ENCODE data around the gene RABGAP1L.
"Not testable (repeated sequence)": the region's sequence is repeated elsewhere in the genome, so short reads cannot be mapped to it uniquely, and the experiment has no call there.

The RABGAP1L gene

DNA sequence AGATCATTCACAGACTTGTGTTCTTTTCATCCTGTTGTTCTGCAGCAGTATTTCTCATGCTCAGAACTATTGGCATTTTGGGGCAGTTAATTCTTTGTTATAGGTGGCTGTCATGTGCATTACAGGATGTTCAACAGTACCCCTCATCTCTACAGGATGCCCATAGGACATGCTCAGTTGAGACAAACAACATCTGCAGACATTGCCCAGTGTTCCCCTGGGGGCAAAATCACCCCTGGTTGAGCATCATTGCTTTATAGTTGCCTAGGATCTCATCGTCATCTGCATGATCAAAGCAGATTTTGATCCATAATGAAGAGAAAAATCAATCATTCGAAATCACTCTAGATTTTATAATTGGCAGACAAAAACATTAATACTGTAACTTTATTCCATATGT, 617.9 kb downstream of the RABGAP1L start:
- no peak for DNase-seq

DNA sequence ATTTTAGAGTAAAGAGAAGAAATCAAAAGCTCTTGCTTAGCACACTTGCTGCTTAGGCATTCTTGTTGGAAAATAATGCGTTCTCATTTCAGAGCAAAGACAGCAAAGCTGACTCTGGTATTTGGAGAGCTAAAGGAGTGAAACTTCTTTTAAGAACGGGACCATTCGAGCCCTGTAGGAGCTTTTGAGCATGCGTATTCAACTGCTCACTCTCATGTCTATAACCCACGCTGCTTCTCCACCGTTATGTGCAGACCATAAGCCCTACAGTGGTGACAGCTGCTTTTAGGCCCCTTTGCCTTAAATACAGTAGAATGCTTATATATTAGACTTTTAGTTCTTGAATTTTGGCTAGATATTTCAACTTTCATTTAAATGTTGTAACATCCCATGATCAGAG, 626.2 kb downstream of the RABGAP1L start:
- no peak for DNase-seq

- DNase-seq: no peak
These were observed 627.0 kb downstream of the RABGAP1L start for GRCh38 chr1:174786358-174786757.

DNA sequence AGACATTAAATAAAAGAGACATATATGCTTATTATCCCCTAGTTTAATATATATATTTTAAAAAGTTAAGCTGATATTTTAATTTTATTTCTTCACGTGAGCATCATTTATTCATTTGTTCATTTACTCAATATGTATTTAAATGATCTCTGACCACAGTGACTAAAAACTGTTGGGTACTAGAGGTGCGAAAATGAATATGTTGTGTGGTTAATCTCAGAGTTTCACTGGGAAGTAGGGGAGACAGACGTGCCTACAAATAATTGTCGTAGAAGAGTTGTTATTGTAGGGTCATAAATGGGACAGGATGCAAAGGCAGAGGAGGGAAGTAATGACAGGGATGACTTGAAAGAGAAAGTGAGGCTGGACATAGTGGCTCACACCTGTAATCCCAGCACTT, 627.4 kb downstream of the RABGAP1L start:
- DNase-seq: no peak

- no peak for DNase-seq
These were observed 629.7 kb downstream of the RABGAP1L start for GRCh38 chr1:174788981-174789380.

DNA sequence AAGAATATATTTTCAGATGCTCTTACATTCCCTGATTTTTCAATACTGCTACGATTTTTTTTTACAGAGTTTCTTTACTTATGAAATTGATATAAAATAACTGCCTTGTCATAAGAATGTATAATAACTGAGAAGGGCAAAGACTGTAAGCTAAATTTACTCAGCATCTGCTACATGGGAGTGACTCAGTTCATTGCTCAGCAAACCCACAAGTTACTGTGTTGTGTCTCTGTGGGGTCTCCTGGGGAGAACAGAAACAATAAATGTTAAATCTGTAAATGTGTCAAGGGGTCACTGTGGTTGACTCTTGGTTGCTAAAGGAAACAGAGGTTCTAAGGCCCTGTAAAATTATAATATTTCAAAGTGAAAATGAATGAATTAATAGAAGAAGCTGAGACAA, 630.1 kb downstream of the RABGAP1L start:
- no peak for DNase-seq

DNA sequence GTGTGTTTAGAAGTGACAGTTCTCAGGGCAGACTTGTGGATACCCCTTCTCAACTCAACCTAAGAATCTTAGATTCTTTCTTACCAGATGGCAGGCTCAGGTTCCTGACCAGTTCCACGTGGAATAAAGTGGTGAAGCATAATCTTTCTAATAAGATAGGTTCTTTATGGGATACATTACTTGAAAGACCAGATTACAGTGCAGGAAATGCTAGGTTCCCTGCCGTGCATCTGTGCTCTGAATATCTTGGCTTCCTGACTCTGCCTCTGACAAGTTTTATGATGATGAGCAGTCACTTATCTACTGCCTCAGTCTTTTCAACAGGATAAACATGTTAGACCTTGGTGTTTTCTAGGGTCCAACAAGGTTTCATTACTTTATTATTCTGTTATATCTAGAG, 632.5 kb downstream of the RABGAP1L start:
- DNase-seq: no peak

DNA sequence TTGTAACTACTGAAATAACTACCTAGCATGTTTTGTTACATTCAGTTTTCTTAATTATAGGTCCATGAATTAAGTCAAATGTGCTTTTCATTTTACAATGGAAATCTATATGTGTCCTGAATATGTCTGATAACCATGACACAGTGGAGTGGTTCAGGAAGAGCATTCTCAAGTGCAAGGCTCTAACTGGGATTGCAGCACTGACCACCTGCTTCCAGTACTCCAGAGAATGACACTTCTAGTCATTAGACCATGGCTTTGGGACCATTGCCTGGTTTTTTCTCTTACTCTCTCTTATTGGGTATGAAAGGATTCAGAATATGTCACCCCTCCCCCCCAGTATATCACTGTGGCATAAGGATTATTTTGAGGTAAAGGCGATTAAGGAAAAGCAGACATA, 635.5 kb downstream of the RABGAP1L start:
- peak; percentile 31 for DNase-seq

- no peak for DNase-seq
These were observed 636.5 kb downstream of the RABGAP1L start for GRCh38 chr1:174795806-174796205.

- no peak for DNase-seq
These were observed 638.1 kb downstream of the RABGAP1L start for GRCh38 chr1:174797398-174797797.

DNA sequence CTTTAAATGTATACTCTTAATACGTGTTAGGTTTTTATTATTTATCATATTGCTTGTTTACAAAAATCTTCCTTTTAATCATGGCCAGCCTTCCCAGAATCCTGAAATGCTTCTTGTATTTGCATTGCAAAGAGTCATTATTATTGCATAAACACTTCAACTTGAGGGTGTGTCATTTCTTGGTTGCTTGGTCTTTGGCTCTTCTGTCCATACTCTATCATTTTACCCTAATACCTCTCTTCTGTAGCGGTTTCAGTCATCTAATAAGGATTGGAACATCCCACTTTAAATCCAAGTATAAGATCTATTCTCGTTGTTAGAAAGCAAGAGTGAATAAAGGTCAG, 639.8 kb downstream of the RABGAP1L start:
- no peak for DNase-seq

- no peak for DNase-seq
These were observed 641.0 kb downstream of the RABGAP1L start for GRCh38 chr1:174800216-174800851.

GRCh38 chr1:174800876-174801275, 641.6 kb downstream of the RABGAP1L start:
- no peak for DNase-seq

DNA sequence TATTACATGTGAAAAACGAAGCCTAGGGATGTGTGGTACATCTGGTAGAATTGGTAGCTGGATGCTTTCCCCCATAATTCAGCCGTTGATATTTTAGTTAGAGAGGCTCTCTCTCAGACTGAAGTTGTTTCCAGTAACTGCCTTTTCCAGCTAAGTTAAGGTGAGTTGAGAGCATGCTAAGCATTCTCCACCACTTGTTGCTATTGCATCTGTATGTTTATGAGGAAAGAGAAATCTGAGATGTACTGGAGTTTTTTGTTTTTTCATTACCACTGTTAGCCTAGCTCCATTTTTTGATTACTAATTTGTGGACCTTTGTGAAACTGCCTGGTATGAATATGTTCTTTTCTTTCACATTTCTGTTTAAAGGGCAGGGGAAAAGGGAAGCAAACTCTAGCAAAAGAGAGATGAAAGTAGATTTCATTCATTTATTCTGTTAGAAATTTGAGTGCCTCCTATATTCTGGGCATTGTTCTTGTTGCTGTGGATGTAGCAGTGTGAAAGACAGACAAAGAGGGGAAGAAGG, 650.5 kb downstream of the RABGAP1L start:
- DNase-seq: no peak

GRCh38 chr1:174812016-174812415, 652.7 kb downstream of the RABGAP1L start:
- DNase-seq: no peak

DNA sequence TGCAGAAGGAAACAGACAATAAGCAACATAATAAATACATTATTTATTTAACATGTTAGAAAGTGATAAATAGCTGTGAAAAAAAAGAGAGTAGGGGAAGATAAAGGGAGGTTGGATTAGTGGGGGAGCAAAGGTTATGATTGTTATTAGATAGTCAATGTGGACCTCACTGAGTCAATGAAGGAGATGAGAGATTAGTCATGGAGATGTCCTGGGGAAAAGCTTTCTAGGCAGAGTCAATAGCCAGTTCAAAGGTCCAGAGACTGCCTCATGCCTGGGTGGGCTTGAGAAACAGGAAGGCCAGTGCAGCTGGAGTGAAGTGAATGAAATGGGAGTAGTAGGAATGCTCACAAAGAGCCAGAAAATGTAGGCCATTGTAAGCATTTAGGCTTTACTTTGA, 653.3 kb downstream of the RABGAP1L start:
- DNase-seq: no peak

DNA sequence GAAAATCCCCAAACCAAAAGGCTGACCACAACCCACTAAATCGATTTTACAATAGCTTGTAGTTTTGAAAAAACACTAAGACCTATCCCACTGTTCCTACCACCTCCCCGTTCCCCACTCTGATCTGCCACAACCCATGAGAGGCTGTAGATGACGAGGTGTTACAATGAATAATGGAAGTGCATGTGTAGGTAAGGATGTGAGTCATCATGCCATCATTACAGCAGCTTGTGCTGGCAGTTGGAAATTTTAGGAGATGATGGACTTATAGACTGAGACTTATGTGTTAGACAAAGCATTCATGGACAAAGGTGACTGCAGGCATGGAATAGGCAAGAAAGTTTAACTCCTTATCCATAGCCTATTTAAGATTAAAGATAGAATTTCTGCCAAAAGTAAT, 655.7 kb downstream of the RABGAP1L start:
- no peak for DNase-seq

GRCh38 chr1:174815474-174815908, 656.2 kb downstream of the RABGAP1L start:
- no peak for DNase-seq

DNA sequence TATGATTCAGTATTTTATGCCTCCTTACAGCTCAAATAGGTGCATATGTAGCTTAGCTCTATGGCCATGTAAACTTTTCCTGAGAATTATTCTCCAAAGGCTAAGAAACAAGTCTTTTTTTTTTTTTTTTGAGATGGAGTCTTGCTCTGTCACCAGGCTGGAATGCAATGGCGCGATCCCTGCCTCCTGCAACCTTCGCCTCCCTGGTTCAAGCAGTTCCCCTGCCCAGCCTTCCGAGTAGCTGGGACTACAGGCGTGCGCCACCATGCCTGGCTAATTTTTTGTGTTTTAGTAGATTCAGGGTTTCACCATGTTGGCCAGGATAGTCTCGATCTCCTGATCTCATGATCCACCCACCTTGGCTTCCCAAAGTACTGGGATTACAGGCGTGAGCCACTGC, 657.3 kb downstream of the RABGAP1L start:
- not testable (repeated sequence) for DNase-seq

DNA sequence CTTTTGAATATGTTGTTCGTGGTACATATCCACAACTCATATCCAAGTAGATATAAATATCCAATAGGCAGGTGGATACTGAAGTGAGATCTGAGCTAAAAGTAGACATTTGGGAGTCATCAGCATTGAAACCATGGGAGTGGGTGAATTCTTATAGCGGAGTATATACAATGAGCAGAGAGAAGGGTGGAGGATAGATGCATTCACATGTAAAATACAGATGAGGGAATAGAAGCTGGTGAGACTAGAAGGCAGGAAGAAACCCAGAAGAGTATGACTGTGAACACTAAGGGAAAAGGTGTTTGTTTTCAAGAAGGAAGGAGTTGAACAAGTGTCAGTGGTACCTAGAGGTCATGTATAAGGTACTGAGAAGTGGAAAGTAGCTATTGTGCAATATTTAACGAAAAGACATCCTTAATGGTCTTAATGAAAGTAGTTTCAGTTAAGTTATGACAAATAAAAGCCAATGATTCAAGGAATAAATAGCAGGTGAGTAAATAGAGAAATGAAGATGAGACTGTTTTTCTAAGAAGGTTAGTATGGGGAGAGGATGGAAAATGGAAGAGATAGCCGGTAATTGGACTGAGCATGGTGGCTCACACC, 658.8 kb downstream of the RABGAP1L start:
- DNase-seq: no peak

DNA sequence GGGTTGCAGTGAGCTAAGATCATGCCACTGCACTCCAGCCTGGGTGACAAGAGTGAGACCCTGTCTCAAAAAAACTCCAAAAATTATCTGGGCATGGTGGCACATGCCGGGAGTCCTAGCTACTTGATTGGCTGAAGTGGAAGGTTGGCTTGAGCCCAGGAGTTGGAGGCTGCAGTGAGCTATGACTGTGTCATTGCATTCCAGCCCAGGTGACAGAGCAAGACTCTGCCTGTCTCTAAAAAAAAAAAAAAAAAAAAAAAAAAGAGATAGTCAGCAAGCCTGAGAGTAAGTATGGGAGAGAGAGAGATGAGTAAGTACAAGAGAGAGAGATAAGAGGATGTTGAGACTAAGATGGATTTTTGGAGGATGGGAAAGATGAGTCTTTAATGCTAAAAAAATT, 659.6 kb downstream of the RABGAP1L start:
- DNase-seq: no peak

- no peak for DNase-seq
These were observed 660.3 kb downstream of the RABGAP1L start for GRCh38 chr1:174819596-174819995.

DNA sequence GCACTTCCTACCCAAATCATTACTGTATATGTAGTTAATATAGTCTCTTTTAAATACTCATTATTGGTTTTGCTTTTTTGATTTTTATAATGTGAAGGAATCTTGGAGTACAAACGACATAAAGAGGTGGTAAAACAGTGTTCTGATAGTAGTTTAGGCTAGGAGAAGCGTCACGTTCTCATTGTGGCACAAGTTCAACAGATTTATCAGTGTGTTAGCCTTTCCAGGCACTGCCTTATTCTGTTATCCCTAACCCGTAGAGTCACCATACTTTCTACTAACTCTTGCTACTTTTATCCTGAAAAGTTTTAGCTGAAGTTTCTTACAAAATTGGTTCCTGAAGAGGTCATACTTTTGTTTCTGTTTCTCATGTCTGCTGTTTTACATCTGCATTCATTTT, 665.8 kb downstream of the RABGAP1L start:
- DNase-seq: no peak

- no peak for DNase-seq
These were observed 666.5 kb downstream of the RABGAP1L start for GRCh38 chr1:174825806-174826205.

DNA sequence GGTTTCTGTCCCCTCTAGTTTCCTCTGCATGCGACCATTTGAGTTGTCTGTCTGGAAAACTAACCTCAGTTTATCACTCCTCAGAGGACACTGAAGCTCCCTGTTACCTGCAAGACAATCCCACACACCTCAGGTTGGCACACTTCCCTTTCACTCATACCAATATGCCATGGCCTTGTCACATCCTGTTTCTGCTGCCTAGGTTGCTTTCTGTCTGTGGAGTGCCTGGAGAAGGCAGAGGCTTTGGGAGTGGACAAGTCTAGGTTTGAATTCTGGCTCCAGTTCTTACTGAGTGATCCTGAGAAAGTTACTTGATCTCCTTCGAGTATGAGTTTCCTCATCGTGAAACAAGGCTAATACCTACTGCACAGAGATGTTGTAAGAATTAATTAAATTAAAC, 668.9 kb downstream of the RABGAP1L start:
- DNase-seq: no peak

Measured in NCI-H2029 treated with DMSO at 0.1 percent for 48 hours (cell line).